Breast epithelium (tissue), 3 donors: Measurements from ENCODE around the gene AKT3.

ENCODE experiments used
- POLR2A ChIP-seq: fragments of 450-650 bp; IDR thresholded peaks from one replicate; pipeline ENCODE4 v1.6.1; 2016; ENCODE audit warnings: antibody characterized with exemption, mild to moderate bottlenecking, moderate library complexity
- POLR2AphosphoS5 ChIP-seq, 3 donors: sonication (generic); formaldehyde crosslinking; IDR thresholded peaks; one replicate each; pipeline ENCODE4 v1.6.1; 2017; ENCODE audit warnings: antibody characterized with exemption in 3 of 3
- TF ChIP-seq, protein P1 (sequence below), 3 donors: fragments of 450-650 bp; IDR thresholded peaks; one replicate each; pipeline ENCODE4 v1.5.1; 2016 to 2017; ENCODE audit warnings: antibody characterized with exemption in 3 of 3, mild to moderate bottlenecking in 3 of 3, moderate library complexity in 3 of 3

GRCh38 chr1:243639027-243639658 lies 210.9 kb downstream of the AKT3 start:
- TF ChIP-seq, protein P1, sequence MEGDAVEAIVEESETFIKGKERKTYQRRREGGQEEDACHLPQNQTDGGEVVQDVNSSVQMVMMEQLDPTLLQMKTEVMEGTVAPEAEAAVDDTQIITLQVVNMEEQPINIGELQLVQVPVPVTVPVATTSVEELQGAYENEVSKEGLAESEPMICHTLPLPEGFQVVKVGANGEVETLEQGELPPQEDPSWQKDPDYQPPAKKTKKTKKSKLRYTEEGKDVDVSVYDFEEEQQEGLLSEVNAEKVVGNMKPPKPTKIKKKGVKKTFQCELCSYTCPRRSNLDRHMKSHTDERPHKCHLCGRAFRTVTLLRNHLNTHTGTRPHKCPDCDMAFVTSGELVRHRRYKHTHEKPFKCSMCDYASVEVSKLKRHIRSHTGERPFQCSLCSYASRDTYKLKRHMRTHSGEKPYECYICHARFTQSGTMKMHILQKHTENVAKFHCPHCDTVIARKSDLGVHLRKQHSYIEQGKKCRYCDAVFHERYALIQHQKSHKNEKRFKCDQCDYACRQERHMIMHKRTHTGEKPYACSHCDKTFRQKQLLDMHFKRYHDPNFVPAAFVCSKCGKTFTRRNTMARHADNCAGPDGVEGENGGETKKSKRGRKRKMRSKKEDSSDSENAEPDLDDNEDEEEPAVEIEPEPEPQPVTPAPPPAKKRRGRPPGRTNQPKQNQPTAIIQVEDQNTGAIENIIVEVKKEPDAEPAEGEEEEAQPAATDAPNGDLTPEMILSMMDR (IDR thresholded peaks at IDR 0.05): no peak
- TF ChIP-seq POLR2AphosphoS5 (IDR thresholded peaks at IDR 0.05): no peak
- TF ChIP-seq POLR2A: no peak
